Right lobe of liver (tissue), 6 donors: Measurements from ENCODE around the gene LMNTD2. TPM values are rescaled to one million over a fixed set of nuclear protein-coding genes. Genes with fewer than 3 reads are reported as not detected.

Experiments
- ATAC-seq, 4 donors: fragments of 200-7000 bp; cut with Tn5 transposase; one replicate each; pipeline ENCODE4 v1.9.1; 2020; ENCODE audit warnings: mild to moderate bottlenecking in 4 of 4, moderate library complexity in 4 of 4
- DNase-seq, 3 donors: peaks; one replicate each; pipeline ENCODE4 v3.0.0-alpha.2; 2020
- H3K27ac ChIP-seq, 3 donors: fragments of 200-600 bp; one replicate each; pipeline ENCODE4 v1.8.0; 2022
- H3K27me3 ChIP-seq, 2 donors: fragments of 200-600 bp; one replicate each; pipeline ENCODE4 v1.8.0; 2022
- H3K36me3 ChIP-seq, 4 donors: fragments of 200-600 bp; sonication (generic) in 1 of 4; one replicate each; pipeline versions ENCODE4 v1.5.1 to v1.8.0; 2017 to 2022; ENCODE audit warnings: control low read depth in 1 of 4
- H3K4me1 ChIP-seq, 4 donors: fragments of 200-600 bp; sonication (generic) in 1 of 4; one replicate each; pipeline versions ENCODE4 v1.5.1 to v1.8.0; 2017 to 2022; ENCODE audit warnings: control low read depth in 1 of 4
- H3K4me3 ChIP-seq, 3 donors: fragments of 200-600 bp; one replicate each; pipeline ENCODE4 v1.8.0; 2022
- H3K9me3 ChIP-seq, 4 donors: fragments of 200-600 bp; sonication (generic) in 1 of 4; one replicate each; pipeline versions ENCODE4 v1.5.1 to v1.8.0; 2017 to 2022; ENCODE audit warnings: control low read depth in 1 of 4
- POLR2A ChIP-seq: fragments of 450-650 bp; IDR thresholded peaks from one replicate; pipeline ENCODE4 v1.6.1; 2017; ENCODE audit warnings: antibody characterized with exemption, mild to moderate bottlenecking
- WGBS: methylation state at CpG from one replicate; pipeline ENCODE4 v1.1.6; 2018; ENCODE audit warnings: low coverage, low lambda C conversion rate; ENCODE audit not compliant: insufficient coverage; ENCODE audit errors: missing lambda C conversion rate; 5-methylcytosine and 5-hydroxymethylcytosine counted together
- intact Hi-C, 2 donors: fragments of 100-400 bp; cut with DNase I; formaldehyde crosslinking; loops; one replicate each; pipeline versions ENCODE4 v1.11.2 to v1.14.1; 2022
- total RNA-seq, 6 experiments: library from RNA; depleted of rRNA in 2 of 6; stranded (reverse); fragments of >200 nt in 2 of 6; fragmentation: NEBNext Ultra II Directional in 3 of 6; extraction: Animal tissue kit (Norgen Biotek cat#: 25700) in 3 of 6; gene quantifications; one replicate each; pipeline versions ENCODE4 v1.1.0 to v1.2.4, GENCODE V29; 2016 to 2023
- TF ChIP-seq, protein P1 (sequence below), 4 donors: fragments of 200-600 bp in 3 of 4; fragments of 450-650 bp in 1 of 4; IDR thresholded peaks; one replicate each; pipeline versions ENCODE4 v1.5.1 to v1.8.0; 2016 to 2022; ENCODE audit warnings: antibody characterized with exemption in 4 of 4, mild to moderate bottlenecking in 2 of 4
- donor health status: DM: no; HTN: yes; CAD: no.
- donor health status: DM: no; HTN: no; CAD: no.
- donor health status: DM: no; HTN: no; CAD: no.
- donor health status: DM: no; HTN: yes; CAD: no.
- donor health status: DM: no; HTN: yes; CAD: no.

LMNTD2 gene
- total RNA-seq, 6 experiments from 2014 or later: 4.7 to 14.7 (median 7.9) TPM

DNA sequence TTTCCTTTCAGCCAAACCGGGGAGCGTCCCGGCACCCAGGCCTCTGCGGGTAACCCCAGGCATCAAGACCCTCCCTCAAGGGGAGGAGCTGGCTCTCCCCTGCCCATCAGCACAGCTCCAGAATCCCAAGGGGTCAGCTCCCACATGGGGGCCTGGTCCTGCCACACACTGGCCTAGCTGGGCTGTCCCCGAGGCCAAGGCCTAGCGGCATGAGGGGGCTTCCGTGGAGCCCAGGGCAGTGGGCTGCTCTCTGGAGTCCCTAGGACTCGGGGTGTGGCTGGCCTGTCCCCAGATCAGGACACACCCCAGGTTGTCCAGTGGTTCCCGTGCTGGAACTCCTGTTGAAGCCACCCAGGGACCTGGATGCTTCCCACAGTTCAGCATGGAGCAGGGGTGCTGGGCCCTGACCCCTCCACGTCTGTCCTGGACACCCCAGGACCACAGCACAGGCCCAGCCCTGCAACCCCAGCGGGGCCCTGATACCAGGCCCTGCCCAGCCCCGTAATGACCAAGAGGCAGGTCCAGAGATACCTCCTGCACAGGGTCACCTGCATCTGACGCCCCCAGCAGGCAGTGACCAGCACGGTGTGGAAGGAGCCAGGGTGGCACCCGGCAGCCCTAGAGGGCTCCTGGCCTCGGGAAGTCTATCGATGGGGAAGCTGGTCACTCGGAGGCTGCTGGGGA lies 30.7 kb downstream of the LMNTD2 start:
- TF ChIP-seq, protein P1, sequence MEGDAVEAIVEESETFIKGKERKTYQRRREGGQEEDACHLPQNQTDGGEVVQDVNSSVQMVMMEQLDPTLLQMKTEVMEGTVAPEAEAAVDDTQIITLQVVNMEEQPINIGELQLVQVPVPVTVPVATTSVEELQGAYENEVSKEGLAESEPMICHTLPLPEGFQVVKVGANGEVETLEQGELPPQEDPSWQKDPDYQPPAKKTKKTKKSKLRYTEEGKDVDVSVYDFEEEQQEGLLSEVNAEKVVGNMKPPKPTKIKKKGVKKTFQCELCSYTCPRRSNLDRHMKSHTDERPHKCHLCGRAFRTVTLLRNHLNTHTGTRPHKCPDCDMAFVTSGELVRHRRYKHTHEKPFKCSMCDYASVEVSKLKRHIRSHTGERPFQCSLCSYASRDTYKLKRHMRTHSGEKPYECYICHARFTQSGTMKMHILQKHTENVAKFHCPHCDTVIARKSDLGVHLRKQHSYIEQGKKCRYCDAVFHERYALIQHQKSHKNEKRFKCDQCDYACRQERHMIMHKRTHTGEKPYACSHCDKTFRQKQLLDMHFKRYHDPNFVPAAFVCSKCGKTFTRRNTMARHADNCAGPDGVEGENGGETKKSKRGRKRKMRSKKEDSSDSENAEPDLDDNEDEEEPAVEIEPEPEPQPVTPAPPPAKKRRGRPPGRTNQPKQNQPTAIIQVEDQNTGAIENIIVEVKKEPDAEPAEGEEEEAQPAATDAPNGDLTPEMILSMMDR (IDR thresholded peaks at IDR 0.05): no peak
- no peak for TF ChIP-seq POLR2A
- H3K27ac ChIP-seq: no peak overlapping the region
- no peak for DNase-seq
- H3K27me3 ChIP-seq: no peaks in the 10 kb centered on the region
- intact Hi-C loops: loop anchor here in 1 of 2 donors (10.0 kb wide), 1 partner anchor 125 kb away; no protein-coding TSS in a partner anchor
- ATAC-seq: no peak
- no peaks in the 10 kb centered on the region for H3K9me3 ChIP-seq
- H3K4me3 ChIP-seq: no peak overlapping the region
- peaks cover 0 to 6% (median 0%) of the 10 kb centered on the region in 4 donors for H3K4me1 ChIP-seq
- WGBS: 73% methylated on average over 5 of the region's 18 CpGs
- H3K36me3 ChIP-seq: peaks cover 0 to 9% (median 0%) of the 10 kb centered on the region in 4 donors

DNA sequence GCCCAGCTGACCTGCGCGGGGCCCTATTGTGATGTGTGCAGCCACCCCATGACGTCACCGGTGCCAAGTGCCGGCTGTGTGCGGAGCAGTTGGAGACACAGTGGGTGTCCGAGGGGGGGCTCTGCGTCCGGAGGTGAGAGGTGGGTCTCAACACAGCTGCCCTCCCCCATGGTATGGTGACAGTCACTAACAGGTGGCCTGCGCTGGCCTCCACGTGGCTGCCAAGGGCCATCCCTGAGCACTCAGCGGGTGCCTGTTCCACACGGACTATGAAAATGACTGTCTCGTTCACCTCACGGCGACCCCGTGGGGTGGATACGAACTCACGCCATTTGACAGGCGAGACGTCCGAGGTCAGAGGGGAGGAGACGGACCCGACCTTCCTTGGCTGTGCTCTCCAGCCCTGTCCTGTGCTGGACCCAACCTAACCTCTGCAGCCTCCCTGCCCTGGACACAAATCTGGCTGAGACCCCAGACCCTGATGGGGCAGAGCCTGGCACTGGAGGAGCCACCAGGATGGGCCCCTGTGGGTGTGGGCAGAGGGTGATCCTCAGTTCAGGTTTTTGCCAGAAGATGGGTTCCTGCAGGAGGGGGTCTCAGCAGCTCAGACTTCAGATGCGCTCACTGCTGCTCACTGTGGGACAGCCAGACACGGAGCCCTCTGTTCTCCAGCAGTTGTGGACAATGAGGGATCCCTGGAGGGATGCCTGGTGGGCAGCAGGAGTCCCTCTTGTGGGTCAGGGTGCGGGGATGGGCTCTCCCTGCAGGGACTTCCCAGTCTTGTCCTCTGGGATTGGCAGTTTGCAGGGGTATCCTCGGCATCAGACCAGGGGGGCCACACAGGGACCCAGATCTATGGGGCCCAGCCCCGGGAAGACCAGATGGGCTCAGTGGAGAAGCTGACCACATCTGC lies 31.5 kb downstream of the LMNTD2 start:
- DNase-seq (no peak), ATAC-seq (no peak)
- H3K36me3 ChIP-seq: peaks cover 0 to 9% (median 0%) of the 10 kb centered on the region in 4 donors
- no peaks in the 10 kb centered on the region for H3K9me3 ChIP-seq
- H3K4me1 ChIP-seq: peaks cover 0 to 2% (median 0%) of the 10 kb centered on the region in 4 donors
- no peak overlapping the region for H3K27ac ChIP-seq
- no peak overlapping the region for H3K4me3 ChIP-seq
- no peaks in the 10 kb centered on the region for H3K27me3 ChIP-seq
- intact Hi-C loops: loop anchor here in 1 of 2 donors (10.0 kb wide), 1 partner anchor 124 kb away; no protein-coding TSS in a partner anchor
- no peak for TF ChIP-seq POLR2A
- TF ChIP-seq, protein P1 (IDR thresholded peaks at IDR 0.05): no peak
- WGBS: 100% methylated on average over 1 of the region's 29 CpGs

DNA sequence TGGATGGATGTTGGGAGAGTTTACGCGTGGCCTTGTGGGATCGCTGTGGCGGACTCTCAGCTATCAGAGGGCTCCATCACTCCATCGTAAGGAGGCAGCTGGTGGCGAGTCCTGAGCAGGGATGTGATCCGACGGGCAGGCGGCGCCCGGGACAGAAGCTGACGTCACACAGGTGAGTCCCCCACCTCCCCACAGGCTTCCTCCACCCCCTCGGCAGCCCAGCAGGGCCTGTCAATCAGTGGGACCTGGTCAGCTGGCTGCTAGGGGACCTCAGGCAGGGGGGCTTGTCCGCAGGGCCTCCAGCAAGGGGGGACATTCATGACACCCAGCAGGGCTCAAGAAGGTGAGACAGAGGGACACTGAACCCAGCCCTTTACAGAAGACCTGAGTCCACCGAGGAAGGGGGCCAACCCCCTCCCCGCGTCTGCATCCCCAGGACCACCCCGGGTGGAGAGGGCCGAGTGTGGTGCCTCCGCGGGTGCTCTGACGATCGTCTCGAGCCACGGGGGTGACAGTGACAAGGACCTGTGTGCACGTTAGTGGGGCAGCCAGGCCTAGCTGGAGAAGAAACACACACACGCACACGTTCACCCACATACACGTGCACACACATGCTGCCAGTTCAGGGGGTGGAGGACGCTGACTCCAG lies 32.2 kb downstream of the LMNTD2 start:
- no peaks in the 10 kb centered on the region for H3K9me3 ChIP-seq
- H3K4me3 ChIP-seq: no peak overlapping the region
- peaks cover 0 to 7% (median 0%) of the 10 kb centered on the region in 4 donors for H3K36me3 ChIP-seq
- TF ChIP-seq, protein P1 (IDR thresholded peaks at IDR 0.05): no peak
- no peak for TF ChIP-seq POLR2A
- DNase-seq (no peak), ATAC-seq (no peak)
- WGBS: 94% methylated on average over 7 of the region's 30 CpGs
- H3K27me3 ChIP-seq: no peaks in the 10 kb centered on the region
- H3K4me1 ChIP-seq: no peaks in the 10 kb centered on the region
- intact Hi-C loops: loop anchor here in 1 of 2 donors (10.0 kb wide), 1 partner anchor 123 kb away; no protein-coding TSS in a partner anchor
- H3K27ac ChIP-seq: no peak overlapping the region

DNA sequence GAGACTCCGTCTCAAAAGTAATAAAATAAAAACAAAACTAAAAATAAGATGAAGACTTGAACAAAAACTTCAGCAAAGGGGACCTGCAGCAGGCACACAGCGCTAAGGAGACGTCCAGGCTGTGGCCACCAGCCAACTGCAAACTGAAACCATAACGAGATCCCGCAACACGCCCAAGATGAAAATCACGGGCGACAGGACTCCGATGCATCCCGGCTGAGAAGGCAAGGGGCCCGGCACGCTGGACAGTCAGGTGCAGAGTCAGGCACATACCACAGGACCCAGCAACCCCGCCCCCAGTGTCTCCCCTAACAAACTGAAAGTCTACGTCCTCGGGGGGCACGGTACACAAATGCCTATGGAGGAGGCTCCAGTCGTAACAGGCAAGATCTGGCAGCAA lies 34.3 kb downstream of the LMNTD2 start:
- TF ChIP-seq, protein P1 (IDR thresholded peaks at IDR 0.05): no peak
- TF ChIP-seq POLR2A: no peak
- no peaks in the 10 kb centered on the region for H3K9me3 ChIP-seq
- no peaks in the 10 kb centered on the region for H3K27me3 ChIP-seq
- no peak overlapping the region for H3K4me3 ChIP-seq
- intact Hi-C loops: loop anchor here in 1 of 2 donors (10.0 kb wide), 1 partner anchor 121 kb away; no protein-coding TSS in a partner anchor
- no peaks in the 10 kb centered on the region for H3K36me3 ChIP-seq
- H3K4me1 ChIP-seq: no peaks in the 10 kb centered on the region
- WGBS: 57% methylated on average over 3 of the region's 17 CpGs
- H3K27ac ChIP-seq: no peak overlapping the region
- DNase-seq: no peak
- ATAC-seq: no peak
